Smooth muscle cell (in vitro differentiated cells): ENCODE results near the gene PAPSS2. TPM values are rescaled to one million over a fixed set of nuclear protein-coding genes. Genes with fewer than 3 reads are reported as not detected.
A peak's percentile ranks its signal among the peaks of the same experiment; 100 is the strongest.

Experiments
- DNase-seq: peaks from one replicate; lab custom pipeline; 2025; ENCODE audit not compliant: unreplicated experiment; lab: John Stamatoyannopoulos, UW
- H2AFZ ChIP-seq: fragments of 200-600 bp; sonication (generic); 2 replicates; pipeline ENCODE4 v1.6.0; 2016; ENCODE audit warnings: antibody characterized with exemption, low read depth, mild to moderate bottlenecking
- H3F3A ChIP-seq: fragments of 200-600 bp; sonication (generic); 2 replicates; pipeline ENCODE4 v1.6.0; 2017; ENCODE audit warnings: antibody characterized with exemption, low read depth
- H3K27ac ChIP-seq: fragments of 200-600 bp; sonication (generic); 2 replicates; pipeline ENCODE4 v1.5.1; 2016; ENCODE audit warnings: low read depth, mild to moderate bottlenecking
- H3K27me3 ChIP-seq: fragments of 200-600 bp; sonication (generic); 2 replicates; pipeline ENCODE4 v1.6.1; 2016; ENCODE audit warnings: low read depth, mild to moderate bottlenecking
- H3K36me3 ChIP-seq: fragments of 200-600 bp; sonication (generic); 2 replicates; pipeline ENCODE4 v1.5.1; 2016; ENCODE audit warnings: low read depth
- H3K4me1 ChIP-seq: fragments of 200-600 bp; sonication (generic); 2 replicates; pipeline ENCODE4 v1.5.1; 2016; ENCODE audit warnings: low read depth
- H3K4me2 ChIP-seq: fragments of 200-600 bp; sonication (generic); 2 replicates; pipeline ENCODE4 v1.6.0; 2016; ENCODE audit warnings: mild to moderate bottlenecking
- H3K4me3 ChIP-seq: fragments of 200-600 bp; sonication (generic); 2 replicates; pipeline ENCODE4 v1.5.1; 2016; ENCODE audit warnings: mild to moderate bottlenecking
- H3K79me2 ChIP-seq: fragments of 200-600 bp; sonication (generic); 2 replicates; pipeline ENCODE4 v1.6.0; 2016; ENCODE audit warnings: low read depth, mild to moderate bottlenecking
- H3K9ac ChIP-seq: fragments of 200-600 bp; sonication (generic); 2 replicates; pipeline ENCODE4 v1.6.0; 2016; ENCODE audit warnings: low read depth
- H3K9me3 ChIP-seq: fragments of 200-600 bp; sonication (generic); replicated peaks from 2 replicates; pipeline ENCODE4 v1.5.1; 2016; ENCODE audit warnings: low read depth
- H4K20me1 ChIP-seq: fragments of 200-600 bp; sonication (generic); 2 replicates; pipeline ENCODE4 v1.6.0; 2016; ENCODE audit warnings: low read depth
- CTCF ChIP-seq: fragments of 200-600 bp; sonication (generic); IDR thresholded peaks from 2 replicates; pipeline ENCODE4 v1.5.1; 2017; ENCODE audit warnings: borderline replicate concordance, mild to moderate bottlenecking, antibody characterized with exemption; ENCODE audit not compliant: insufficient read depth, poor library complexity, severe bottlenecking
- WGBS: methylation state at CpG from one replicate; pipeline ENCODE4 v1.1.7; 2016; ENCODE audit warnings: low lambda C conversion rate; 5-methylcytosine and 5-hydroxymethylcytosine counted together
- polyA plus RNA-seq: library from polyadenylated mRNA; unstranded; fragments of >200 nt; fragmentation: Nextera tagmentation; extraction: Ambion mirVana; gene quantifications from 2 replicates; pipeline ENCODE4 v1.2.1, GENCODE V29; 2016
- total RNA-seq: library from RNA; depleted of rRNA; stranded (reverse); fragments of >200 nt; gene quantifications from 2 replicates; pipeline ENCODE4 v1.2.3, GENCODE V29; 2014

Gene PAPSS2
- total and polyA plus RNA-seq, 2 experiments from 2014 or later = 96.1 to 105 TPM

GRCh38 chr10:87767253-87767652 lies 107.6 kb downstream of the PAPSS2 start:
- Histone ChIP-seq H3K36me3 (peaks cover 18% of the 10 kb centered on the region), H3K27ac (no peak overlapping the region), H3K9me3 (no peaks in the 10 kb centered on the region), H3K9ac (no peak overlapping the region), H4K20me1 (peaks cover under 1% of the 10 kb centered on the region), H3K27me3 (no peaks in the 10 kb centered on the region), H3K4me1 (no peaks in the 10 kb centered on the region), H3K4me3 (no peak overlapping the region), H3F3A (no peaks in the 10 kb centered on the region), H3K79me2 (no peaks in the 10 kb centered on the region), H3K4me2 (no peak overlapping the region), H2AFZ (no peak overlapping the region)
- no peak for TF ChIP-seq CTCF
- 91% methylated on average over 5 of the region's 5 CpGs for WGBS
- no peak for DNase-seq

- 98% methylated on average over 2 of the region's 2 CpGs for WGBS
- no peak overlapping the region for H3K4me2 ChIP-seq
- peaks cover 9% of the 10 kb centered on the region for H3K36me3 ChIP-seq
- no peaks in the 10 kb centered on the region for H3K9me3 ChIP-seq
- no peaks in the 10 kb centered on the region for H3K79me2 ChIP-seq
- no peak overlapping the region for H3K4me3 ChIP-seq
- DNase-seq = no peak
- H3K4me1 ChIP-seq = no peaks in the 10 kb centered on the region
- no peak overlapping the region for H2AFZ ChIP-seq
- H3K27me3 ChIP-seq = no peaks in the 10 kb centered on the region
- no peak overlapping the region for H3K9ac ChIP-seq
- H3F3A ChIP-seq = peaks cover 8% of the 10 kb centered on the region
- H3K27ac ChIP-seq = no peak overlapping the region
- H4K20me1 ChIP-seq = no peaks in the 10 kb centered on the region
- peak; percentile 40 for TF ChIP-seq CTCF
These were observed 112.3 kb downstream of the PAPSS2 start for GRCh38 chr10:87771871-87772500.

GRCh38 chr10:87775766-87776165 lies 116.1 kb downstream of the PAPSS2 start:
- 71% methylated on average over 4 of the region's 4 CpGs for WGBS
- no peak for TF ChIP-seq CTCF
- H3K9me3 ChIP-seq = no peaks in the 10 kb centered on the region
- no peak overlapping the region for H3K4me3 ChIP-seq
- H2AFZ ChIP-seq = no peak overlapping the region
- H3K9ac ChIP-seq = no peak overlapping the region
- H3F3A ChIP-seq = peaks cover 8% of the 10 kb centered on the region
- peaks cover 3% of the 10 kb centered on the region for H3K79me2 ChIP-seq
- peak overlapping the region; percentile 44 for H3K27ac ChIP-seq
- H3K4me1 ChIP-seq = no peaks in the 10 kb centered on the region
- H4K20me1 ChIP-seq = peaks cover 16% of the 10 kb centered on the region
- peaks cover 11% of the 10 kb centered on the region for H3K36me3 ChIP-seq
- no peak for DNase-seq
- no peaks in the 10 kb centered on the region for H3K27me3 ChIP-seq
- H3K4me2 ChIP-seq = peak overlapping the region; percentile 19

GRCh38 chr10:87776328-87776727 lies 116.7 kb downstream of the PAPSS2 start:
- Histone ChIP-seq H3K27me3 (no peaks in the 10 kb centered on the region), H3K4me1 (no peaks in the 10 kb centered on the region), H2AFZ (no peak overlapping the region), H3K9me3 (no peaks in the 10 kb centered on the region), H4K20me1 (peaks cover 16% of the 10 kb centered on the region), H3K4me2 (no peak overlapping the region), H3F3A (peaks cover 8% of the 10 kb centered on the region), H3K36me3 (peaks cover 11% of the 10 kb centered on the region), H3K79me2 (peaks cover 5% of the 10 kb centered on the region), H3K27ac (no peak overlapping the region), H3K9ac (no peak overlapping the region), H3K4me3 (no peak overlapping the region)
- DNase-seq = no peak
- WGBS = 97% methylated on average over 6 of the region's 6 CpGs
- no peak for TF ChIP-seq CTCF
